GM18861 (cell line): Measurements from ENCODE around the gene PLCB1.
"Not testable (repeated sequence)": the region's sequence is repeated elsewhere in the genome, so short reads cannot be mapped to it uniquely, and the experiment has no call there.

Experiments used
- ATAC-seq: cut with Tn5 transposase; IDR thresholded peaks from one replicate; pipeline ENCODE4 v1.9.1; 2021; ENCODE audit not compliant: unreplicated experiment

Gene PLCB1

DNA sequence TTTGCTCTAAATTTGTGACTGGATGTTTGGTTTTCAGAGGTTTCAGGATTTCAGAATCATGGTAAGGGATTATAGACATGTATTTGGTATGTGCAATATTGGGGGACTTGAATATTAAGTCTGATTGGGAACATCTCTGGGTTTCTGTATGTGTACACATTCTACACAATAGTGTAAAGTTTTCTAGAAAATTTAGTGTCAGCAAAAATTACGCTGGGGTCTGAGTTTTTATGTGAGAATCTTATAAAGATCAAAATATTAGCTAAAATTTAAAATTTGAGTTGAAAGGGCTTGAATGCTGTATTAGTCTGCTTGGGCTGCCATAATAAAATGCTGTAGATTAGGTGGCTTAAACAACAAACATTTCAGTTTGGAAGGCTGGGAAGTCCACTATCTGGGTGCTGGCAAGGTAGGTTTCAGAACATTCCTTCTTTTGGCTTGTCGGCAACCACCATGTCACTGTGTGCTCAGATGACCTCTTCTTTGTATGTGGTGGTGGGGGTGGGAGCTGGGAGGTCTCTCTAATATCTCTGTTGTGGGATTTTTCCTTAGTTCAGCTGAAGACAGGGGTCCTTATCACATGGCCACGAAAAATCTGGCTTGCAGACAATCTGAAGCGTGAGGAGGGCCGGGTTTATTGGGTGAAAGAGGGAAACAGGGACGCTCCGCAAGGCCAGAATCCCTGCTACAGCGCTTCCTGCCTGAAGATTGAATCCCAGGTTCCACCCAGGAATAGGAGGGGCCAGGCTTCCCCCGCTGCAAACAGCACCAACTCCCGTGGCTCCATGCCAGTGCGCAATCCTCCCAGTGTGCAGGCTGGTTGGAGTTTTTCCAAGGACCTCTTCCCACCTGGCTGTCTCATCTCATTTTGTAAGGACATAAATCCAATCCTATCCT is 299.7 kb downstream of the PLCB1 start:
- ATAC-seq: no peak

DNA sequence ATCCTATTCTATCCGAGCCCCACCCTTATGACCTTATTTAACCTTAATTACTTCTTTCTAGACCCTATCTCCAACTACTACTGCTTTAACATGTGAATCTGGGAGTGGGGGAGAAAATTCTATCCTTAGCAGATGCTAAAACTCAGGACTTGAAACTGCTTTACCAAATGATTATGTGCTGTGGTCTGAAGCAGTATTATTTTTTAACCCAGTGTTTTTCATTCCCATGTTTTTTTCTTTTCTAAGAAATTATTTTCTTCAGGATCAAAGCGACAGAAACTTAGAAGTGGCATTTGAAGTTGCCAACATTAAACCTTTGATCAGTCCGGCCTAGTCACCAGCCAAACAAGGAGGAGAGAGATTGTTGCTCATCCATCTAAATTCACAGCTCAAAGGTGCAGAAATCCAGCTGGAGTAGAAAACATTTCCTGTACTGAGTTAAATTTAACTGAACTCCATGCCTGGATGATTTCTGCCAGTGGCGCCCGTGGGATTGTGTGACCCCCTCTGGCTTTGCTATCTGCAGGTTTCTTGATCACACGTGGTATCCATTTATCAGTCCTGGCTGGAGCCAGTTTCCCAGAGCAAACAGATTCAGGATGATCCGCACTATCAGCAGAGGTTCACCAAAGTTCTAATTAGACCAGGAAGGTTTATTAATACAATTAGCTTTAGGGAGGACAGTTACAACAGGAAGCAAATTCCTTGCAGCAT is 300.5 kb downstream of the PLCB1 start:
- no peak for ATAC-seq

DNA sequence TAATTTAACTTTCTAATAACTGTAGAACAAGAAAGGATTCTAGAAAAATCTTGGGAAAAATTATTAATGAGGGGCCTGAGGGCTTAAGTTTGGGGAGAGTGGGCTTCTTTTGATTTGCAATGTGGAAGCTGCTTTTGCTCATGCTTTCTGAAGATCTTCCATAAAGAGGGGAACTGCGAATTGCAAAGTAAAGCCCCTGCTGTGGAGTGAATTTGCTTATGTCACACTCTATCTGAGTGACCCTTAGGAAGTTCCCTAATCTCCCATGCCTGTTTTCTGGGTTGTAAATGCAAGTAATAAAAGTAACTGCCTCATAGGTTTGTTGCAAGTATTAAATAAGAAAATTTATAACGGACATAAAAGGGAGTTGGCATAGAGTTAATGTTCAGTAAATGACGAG is 301.2 kb downstream of the PLCB1 start:
- no peak for ATAC-seq

DNA sequence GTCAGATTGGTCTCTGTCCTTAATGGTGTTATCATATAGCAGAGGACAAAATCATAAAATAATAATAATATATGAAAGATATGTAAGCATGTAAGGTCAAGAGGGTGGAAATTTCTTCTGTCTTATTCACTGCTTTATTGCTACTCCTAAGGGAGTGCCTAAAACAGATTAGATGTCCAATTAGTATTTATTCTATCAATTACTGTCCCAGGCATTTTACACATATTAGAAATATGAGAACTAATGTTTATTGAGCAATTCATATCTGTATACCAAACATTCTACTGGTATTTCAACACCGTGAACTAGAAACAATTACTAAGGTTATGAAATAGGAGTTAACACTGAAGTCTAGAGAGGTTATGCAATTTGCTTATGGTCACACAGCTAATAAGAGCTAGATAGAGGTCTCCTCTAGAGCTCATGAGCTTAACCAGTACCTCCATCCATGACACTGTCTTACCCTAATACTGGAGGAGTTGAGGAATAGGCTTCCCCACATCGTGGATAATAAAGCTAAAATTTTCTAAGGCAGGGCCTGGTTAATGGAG is 302.3 kb downstream of the PLCB1 start:
- no peak for ATAC-seq

DNA sequence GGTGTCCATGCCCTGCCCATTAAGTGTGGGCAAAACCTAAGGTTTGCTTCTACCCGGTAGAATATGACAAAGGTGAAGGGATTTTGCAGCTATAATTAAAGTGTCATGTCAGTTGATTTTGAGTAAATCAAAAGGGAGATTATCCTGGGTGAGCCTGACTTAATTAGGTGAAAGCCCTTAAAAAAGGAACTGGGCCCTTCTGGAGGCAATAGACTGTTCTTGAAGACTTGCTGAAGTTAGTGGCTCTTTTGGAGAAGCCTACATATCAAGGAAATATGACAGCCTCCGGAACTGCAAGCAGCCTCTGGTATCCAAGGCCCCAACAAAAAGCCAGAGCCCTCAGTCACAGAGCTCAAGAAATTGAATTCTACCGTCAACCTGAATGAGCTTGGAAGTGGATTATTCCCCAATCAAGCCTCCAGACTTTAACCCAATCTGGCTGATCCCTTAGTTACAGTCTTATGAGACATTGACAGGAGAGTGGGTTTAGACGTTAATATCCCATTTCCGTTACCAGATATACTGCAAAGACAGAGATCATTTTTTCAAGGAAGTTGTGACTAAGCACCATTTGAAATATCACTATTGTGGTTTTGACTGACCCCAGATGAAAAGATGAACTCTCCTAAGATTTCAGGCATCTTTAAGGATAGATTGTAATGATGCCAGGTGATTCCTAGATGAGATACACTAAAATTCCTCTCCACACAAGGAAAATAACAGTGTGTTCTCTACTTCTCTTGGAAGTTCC is 303.4 kb downstream of the PLCB1 start:
- no peak for ATAC-seq

DNA sequence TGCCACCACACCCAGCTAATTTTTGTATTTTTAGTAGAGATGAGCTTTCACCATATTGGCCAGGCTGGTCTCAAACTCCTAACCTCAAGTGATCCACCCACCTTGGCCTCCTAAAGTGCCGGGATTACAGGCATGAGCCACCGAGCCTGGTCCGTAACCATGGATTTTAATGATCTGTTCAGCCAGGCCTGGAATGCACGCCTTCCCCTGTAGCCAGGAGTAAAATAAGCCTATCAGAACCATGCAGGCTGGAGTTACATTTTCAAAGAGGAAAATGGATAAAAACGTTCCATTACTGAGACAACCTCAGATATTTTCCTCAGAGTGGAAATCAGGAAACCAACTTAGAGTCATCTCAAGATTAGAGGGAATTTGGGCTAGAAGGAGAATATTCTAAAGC is 304.9 kb downstream of the PLCB1 start:
- ATAC-seq: not testable (repeated sequence)

DNA sequence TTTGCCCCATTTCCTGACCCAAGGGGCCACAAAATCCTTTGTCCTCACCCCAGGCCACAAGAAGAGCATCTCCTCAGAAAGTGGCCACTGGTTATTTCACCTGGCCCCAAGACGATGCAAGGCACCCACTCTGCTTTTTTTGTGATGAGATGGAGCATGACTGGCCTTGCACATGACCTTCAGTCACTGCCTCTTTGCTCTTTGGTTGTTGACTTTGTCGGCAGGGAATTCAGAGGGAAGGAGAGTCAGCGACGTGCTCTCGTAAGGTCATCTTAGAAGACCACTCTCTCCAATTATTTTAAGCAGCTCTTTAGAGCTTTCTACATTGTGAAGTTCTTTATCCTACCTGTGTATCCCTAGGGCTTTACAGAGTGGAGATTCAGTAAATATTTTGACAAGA is 306.7 kb downstream of the PLCB1 start:
- no peak for ATAC-seq

DNA sequence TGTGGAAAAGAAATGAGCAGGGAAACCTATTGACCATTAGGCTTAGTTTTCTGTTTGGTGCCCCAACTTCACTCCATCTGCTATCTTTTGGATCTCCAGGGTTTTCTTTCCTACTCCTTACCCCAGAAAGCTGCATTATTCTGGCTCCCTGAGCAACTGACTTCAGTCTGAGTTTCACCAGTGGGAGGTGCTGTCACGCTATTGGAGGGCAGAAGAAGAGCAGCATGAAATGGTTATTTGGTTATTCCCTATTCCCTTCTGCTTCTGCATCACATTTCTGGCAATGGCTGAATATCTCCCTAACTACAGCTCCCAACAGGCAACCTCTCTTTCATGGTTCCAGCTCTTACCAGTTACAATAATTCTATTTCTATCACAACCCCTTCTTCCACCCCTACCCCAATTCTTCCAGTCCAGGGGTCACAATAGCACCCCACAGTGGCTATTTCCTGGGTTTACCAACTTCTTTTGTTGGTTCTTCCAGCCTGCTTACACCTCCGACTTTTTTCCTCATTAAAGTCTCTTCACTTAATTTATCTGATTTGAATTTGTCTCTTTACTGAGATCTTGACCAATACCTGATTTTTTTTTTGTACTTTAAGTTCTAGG is 311.5 kb downstream of the PLCB1 start:
- ATAC-seq: no peak

DNA sequence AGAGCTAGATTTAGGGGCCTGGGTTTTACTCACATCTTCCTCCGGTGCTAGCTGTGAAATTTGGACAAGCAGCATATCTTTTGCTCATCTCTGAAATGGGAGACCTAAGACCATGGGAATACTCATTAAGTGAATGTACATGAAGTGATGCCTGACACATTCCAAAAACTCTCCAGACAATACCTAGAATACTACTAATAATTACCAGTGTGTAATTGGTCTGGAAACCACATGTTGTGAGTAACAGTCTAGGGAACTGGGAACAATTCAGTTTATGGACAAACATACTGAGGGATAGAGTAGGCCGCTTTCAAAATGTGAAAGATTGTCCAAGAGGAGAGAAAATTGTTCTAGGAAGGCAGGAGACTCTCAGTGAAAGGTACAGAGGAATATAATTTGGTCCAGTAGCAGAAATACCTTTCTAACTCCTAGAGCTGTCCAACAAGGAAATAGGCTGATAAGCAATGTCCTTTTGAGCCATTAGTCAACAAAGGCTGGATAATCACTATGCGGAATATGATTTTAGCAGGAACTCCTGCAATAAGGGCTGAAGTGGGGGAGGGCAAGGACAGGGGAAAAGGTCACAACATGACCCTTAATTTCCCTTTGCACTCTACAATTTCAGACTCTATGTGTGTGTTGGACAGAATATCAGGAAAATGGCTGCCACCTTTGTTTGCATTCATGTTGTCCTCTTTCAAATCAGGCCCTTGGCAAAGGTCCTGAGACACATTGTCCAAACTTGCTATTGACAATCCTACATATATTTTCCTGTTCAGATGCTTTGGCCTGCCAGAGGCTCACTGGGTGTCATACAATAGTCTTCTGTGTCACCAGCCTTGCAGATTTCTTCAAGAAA is 315.4 kb downstream of the PLCB1 start:
- no peak for ATAC-seq

DNA sequence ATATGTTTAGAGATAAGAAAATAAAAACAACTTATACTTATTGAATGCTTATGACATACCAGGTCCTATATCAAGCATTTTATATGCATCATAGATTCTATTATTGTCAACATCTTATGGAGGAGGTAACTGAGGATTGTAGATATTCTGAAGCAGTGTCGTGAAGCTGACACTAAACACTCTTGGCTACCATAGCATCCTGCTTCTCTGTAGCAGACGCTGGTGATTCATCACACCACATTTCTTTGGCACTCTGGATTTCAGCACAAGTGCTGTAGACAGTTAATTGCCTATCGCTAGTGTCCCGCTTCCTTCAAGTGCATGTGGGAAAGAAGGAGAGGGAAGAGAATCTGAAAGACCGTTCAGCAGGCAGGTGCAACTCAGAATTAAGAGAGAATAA is 317.1 kb downstream of the PLCB1 start:
- ATAC-seq: no peak

DNA sequence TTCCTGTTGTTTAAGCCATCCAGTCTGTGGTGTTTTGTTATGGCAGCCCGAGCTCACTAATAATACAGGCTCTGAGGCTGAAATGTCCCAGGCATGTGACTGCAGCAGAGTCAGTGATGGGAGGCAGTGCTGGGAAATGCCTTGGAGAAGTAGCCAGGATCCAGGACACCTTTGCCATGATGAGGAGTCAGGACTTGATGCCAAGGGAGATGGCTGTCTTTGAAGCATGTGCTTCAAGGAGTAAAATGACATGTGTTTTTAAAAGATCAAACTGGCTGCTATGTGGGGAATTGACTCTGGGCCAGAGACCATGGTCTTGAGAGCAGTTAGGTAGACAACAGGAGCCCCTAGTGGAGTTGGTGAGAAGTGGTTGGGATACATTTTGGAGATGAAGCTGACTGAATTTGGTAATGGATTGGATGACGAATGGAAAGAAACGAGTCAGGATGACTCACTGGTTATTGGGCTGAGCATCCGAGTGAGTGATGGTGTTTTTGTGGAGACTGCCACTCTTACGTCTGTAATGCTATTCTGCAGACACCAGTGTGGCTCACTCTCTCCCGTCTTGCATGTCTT is 322.2 kb downstream of the PLCB1 start:
- ATAC-seq: peak; percentile 49

DNA sequence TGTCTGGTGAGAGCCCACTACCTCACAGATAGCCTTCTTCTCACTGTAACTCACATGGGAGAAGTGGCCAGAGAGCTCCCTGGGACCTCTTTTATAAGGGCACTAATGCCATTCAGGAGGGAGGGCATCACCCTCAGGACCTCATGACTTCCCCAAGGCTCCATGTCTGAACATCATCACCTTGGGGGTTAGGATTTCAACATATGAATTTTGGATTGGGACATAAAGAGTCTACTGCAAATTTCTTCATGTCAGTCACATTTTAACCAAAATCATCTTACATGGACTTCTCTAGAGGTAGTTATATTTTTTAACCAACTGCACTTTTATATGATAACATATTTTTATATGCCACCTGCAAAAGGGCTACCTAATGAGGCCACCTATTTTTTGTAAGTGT is 324.7 kb downstream of the PLCB1 start:
- ATAC-seq: no peak

DNA sequence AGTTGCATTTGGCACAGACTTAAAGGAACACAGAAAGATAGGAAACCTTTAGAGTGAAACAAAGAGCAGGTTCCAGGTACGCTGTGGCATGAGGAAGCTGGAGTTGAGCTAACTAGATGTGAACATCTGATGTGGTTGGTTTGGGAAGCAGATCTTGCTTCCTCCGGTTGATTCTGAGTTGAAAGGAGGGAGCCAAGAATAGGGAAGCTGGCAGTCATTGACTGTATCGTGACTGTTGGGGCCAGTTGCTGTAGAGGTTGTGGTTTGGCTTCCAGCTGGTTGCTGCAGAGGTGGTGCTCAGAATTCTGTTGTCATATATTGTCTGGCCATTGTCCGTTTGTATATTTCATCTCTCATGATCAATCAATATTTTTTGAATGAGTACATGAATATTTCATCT is 325.9 kb downstream of the PLCB1 start:
- no peak for ATAC-seq

DNA sequence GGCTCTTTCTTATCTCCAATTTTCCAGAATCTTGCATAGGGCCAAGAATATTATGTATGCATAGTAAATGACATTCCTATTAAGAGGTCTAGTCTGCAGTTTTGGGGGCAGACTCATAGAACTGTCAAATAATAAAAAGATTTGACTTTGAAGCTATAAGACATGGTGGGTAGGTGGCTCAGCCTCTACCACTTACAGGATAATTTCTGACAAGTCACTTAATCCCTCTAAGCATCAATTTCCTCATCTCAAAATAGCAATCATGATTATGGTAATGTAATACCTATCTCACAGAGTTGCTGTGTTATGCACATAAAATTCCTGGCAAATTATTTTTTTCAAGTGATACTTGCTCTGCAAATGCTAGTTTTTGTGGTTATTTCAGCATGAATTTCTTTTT is 329.1 kb downstream of the PLCB1 start:
- ATAC-seq: no peak

DNA sequence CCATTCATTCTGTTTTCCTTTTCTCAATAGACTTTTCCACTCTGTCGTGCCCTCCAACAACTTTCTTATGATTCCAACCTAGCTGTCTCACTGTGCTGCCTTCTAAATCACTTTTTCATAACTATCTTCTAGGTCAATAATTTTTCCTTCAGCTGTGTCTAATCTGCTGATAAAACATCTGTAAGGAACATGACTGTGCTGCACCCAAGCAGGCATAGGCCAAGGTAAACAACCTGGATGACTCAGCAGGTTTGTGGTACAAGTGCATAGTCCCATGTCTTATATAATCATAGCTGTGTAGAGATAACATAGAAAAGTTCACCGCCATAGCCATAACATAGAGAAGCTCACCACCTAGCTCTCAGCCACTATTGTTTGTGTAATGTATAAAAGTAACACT is 332.3 kb downstream of the PLCB1 start:
- ATAC-seq: no peak

DNA sequence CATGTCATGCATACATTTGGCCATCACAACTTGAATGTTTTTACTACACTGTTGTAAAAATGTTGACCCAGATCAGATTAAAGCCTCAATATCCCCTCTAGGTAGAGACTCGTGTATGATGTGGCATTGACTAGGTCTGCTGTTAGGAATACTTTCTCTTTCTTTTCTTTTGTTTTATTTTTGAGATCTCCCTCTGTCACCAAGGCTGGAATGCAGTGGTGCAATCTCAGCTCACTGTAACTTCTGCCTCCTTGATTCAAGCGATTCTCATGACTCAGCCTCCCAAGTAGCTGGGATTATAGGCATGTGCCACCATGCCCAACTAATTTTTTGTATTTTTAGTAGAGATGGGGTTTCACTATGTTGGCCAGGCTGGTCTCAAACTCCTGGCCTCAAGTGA is 334.7 kb downstream of the PLCB1 start:
- not testable (repeated sequence) for ATAC-seq

DNA sequence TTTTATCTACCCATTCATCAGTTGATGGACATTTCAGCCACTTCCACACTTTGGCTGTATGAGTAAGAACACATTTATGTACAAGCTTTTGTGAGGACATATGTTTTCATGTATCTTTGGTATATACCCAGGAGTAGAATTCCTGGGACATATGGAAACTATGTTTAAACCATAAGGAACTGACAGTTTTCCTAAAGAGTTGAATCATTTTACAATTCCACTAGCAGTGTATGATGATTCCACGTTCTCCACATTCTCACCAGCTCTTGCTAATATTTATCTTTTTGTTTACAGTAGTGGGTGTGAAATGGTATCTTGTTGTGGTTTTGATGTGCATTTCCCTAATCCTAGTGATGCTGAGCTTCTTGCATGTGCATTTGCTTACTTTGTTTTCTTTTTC is 338.1 kb downstream of the PLCB1 start:
- no peak for ATAC-seq

DNA sequence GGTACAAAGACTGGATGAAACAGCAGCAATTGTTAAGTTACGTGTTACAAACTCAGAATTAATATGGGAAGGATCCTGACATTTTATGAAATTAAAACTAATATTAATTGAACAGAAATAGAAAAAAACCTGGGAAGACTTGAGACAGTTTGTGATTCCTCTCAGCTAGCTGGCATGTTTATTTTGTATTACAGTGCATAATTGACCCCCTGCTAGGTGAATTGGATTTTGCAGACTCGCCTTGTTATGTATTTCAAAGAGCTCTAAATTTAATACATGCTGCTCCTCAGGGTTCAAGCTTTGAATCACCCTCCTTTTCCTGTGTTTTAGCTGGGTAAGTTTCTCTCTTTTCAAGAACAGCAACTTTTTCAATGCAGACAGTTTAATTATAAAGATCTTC is 339.4 kb downstream of the PLCB1 start:
- ATAC-seq: no peak

DNA sequence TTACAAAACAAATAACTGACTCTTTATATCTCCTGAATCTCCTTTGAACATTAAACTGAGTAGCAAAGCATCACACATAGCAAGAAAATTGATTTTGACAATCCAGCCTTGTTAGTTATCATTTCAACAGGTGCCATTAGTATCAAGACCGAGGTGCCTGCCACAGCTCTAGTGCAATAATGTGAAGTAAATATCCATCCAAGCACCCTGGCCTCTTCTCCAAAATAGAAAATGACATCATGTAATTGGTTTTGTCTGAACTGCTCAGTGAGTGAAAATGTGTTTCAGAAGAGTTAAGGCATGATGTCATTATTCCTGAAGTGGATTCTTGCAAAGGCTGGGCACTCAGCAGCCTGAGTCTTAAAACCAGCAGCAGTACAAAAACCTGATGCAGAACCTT is 341.4 kb downstream of the PLCB1 start:
- ATAC-seq: no peak
